ENCODE measurements around the gene B3GALT6.

B3GALT6 gene

DNA sequence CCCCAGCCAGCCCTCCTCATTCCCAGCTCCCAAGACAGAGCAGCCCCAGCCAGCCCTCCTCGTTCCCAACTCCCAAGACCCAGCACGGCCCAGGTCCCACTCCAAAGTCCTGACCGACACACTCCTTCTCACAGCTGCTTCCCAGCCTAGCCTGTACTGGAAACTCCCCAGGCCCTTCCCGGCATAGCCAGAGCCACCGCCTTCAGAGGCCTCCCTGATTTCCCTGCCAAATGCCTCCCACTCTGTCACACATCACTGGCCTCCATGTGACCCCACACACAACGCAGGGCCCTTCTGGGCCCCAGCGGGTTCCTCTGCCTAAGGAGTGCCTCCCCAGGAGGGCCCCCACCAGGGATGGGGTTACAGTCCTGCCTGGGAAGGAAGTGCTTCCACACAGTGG is 38.8 kb downstream of the B3GALT6 start:
- DNase-seq, result no peak

- peak; percentile 25 for DNase-seq
Observed at GRCh38 chr1:1272341-1273208, 40.5 kb downstream of the B3GALT6 start.

GRCh38 chr1:1273209-1273511 is 41.1 kb downstream of the B3GALT6 start:
- no peak for DNase-seq

- peak; percentile 96 for DNase-seq
Observed at GRCh38 chr1:1273512-1274298, 41.7 kb downstream of the B3GALT6 start, which contains the start of gene UBE2J2. Gene UBE2J2, minus strand, starts transcription at chr1:1273854. Its CDS starts 5,862 bp downstream, at chr1:1267992.

DNA sequence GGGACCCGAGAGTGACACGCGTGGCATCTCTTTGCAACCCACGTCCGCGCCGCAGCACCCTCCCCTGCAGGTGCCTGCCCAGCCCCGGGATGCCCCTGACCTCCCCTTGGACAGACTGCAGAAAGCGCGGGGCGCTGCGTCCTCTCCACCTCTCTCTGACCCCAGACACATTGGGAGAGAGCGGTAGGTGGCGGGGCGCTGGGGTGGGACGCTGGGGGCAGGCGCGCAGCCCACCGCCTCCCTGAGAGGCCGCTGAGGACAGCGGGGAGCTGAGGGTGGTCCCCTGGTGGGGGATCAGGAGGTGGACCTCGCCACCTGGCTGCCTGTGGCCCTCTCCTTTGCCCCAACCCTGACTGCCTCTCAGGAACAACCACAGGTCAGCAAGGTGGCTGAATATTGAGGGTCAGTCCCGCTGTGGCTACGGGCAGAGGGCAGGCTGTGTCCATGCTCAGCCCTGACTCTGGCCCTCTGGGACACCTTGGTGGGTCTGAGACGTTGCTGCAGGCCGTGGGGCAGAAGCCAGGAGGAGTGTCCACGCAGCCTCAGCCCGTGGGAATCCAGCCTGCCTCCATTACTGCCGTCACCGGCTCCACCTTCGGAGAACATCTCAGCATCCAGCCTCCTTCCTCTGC is 42.4 kb downstream of the B3GALT6 start:
- no peak for DNase-seq

- no peak for DNase-seq
Observed at GRCh38 chr1:1274931-1275431, 42.9 kb downstream of the B3GALT6 start.

DNA sequence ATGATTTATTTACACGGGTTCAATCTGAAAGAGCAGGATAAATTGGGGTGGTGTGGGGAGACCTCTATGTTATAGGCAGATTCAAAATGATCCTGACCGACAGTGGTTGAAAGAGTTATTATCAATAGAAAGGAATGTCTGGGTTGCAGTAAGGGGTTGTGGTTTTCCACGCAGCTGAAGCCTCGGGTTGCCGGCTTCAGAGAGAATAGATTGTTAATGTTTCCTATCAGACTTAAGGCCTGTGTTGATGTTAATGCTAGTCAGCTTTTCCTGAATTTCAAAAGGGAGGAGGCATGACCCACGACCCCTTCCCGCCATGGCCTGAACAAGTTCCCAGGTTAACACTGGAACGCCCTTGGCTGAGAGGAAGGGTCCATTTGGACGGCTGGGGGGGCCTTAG is 43.8 kb downstream of the B3GALT6 start:
- DNase-seq, result no peak

DNA sequence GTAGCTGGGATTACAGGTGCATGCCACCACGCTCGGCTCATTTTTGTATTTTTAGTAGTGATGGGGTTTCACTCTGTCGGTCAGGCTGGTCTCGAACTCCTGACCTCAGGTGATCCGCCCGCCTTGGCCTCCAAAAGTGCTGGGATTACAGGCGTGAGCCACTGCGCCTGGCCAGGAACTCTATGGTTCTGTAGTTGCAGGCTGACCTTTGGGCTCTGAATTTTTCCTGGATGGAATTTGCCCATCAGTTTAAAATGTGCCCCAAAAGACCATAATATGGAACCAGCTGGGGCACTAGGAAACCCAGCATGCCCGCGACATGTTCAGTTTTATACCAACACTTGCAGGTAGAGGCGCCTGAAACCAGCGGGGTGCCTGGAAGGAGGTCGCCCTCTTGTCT is 46.6 kb downstream of the B3GALT6 start:
- no peak for DNase-seq

GRCh38 chr1:1279028-1279427 is 47.0 kb downstream of the B3GALT6 start:
- DNase-seq, result no peak

GRCh38 chr1:1280782-1281481 is 48.9 kb downstream of the B3GALT6 start:
- no peak for DNase-seq

DNA sequence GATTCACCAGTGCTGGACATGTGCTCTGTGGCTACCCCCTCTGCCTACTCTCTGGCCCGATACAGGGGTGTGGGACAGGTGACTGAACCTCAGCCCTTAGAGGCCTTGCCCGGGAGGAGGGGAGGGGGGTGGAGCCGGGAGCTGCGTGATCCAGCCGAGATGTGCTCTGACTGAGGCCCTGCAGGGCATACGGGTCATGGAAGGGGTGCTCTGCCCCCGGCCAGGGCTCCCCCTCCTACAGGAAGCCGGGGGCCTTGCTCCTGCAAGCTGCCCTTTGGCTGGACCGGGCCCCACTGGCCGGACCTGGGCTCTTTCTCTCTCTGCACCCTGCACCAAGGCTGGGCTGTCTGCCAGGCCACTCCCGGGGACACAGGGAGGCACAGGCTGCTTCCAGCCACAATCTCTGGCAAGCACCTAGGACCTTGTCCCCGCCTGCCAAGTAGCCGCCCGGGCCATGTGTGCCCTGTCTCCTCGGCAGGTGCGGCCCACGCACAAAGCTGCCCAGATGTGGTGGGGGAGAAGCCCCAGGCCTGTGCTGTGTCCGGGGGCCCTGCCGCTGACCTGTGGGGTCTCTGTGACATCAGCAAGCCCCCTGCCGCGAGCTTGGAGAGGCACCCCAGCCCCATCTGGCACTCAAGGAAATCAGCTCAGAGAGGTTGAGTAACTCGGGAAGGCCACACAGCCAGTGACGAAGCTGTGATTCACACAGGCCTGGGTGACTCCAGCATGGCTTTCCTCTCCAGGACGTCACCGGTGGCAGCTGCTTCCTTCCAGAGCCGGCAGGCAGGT is 49.7 kb downstream of the B3GALT6 start:
- DNase-seq, result no peak

DNA sequence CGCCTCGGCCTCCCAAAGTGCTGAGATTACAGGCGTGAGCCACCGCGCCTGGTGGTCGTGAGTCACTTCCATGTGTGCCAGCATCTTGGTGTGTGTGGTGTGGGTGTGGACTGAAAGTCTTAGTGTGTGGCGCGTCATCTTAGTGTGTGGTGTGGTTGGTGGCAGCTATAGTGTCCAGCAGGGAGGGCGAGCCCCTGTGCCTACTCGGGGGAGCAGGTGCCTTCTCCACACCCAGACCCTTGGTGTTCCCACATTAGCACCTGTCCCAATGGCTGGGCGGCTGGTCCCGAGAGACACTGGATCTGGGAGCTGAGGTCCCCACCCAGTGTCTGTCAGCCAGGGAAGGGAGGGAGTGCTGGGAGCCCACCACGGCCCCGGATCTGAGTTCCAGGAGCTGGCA is 51.0 kb downstream of the B3GALT6 start:
- DNase-seq, result peak; percentile 29

DNA sequence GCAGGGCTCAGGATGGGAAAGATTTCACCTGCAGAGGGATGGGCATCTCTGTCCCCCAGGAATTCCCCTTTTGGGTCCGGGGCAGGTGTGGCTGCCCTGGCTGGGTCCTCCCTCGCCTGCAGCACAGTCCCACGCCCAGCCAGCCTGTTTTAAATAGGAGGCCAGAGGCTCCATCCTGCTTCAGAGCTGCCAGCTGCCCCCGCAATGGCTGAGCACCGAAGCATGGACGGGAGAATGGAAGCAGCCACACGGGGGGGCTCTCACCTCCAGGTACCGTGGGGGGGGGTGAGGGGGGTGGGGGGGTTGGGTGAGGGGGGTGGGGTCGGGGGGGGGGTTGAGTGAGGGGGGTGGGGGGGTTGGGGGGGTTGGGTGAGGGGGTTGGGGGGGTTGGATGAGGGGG is 51.8 kb downstream of the B3GALT6 start:
- peak; percentile 48 for DNase-seq
